H1 (cell line): Measurements from ENCODE around the gene ADGRB3. TPM values are rescaled to one million over a fixed set of nuclear protein-coding genes. Genes with fewer than 3 reads are reported as not detected.

ENCODE experiments used
- CTCF ChIA-PET: fragments of 300-600 bp; sonication (Branson Sonifier 250); formaldehyde crosslinking; loops from one replicate; lab custom pipeline; 2021; ENCODE audit not compliant: partially characterized antibody; lab: Charles Lee
- POLR2A ChIA-PET: fragments of 300-600 bp; sonication (Branson Sonifier 250); formaldehyde crosslinking; loops from one replicate; lab custom pipeline; 2021; ENCODE audit warnings: inconsistent platforms; ENCODE audit not compliant: partially characterized antibody; lab: Charles Lee
- DNase-seq, 2 experiments: peaks; one replicate each; pipeline versions ENCODE4 v3.0.0 to v3.0.0-alpha.2; 2010 to 2022; ENCODE audit warnings: low spot score in 2 of 2, low read depth in 1 of 2, mixed read lengths in 1 of 2
- FAIRE-seq: peaks from 2 replicates; lab custom pipeline; 2011; peaks lifted over from hg19 to GRCh38; lab: Jason Lieb, UNC
- H2AFZ ChIP-seq: 2 replicates; pipeline ENCODE4 v1.8.1; 2012; ENCODE audit warnings: low read length, inconsistent platforms
- H2AK5ac ChIP-seq: 2 replicates; pipeline ENCODE4 v1.6.1; 2013; ENCODE audit warnings: low read depth, low read length
- H2BK120ac ChIP-seq: replicated peaks from 2 replicates; pipeline ENCODE3; 2013; ENCODE audit warnings: low read depth, low read length, inconsistent platforms
- H2BK12ac ChIP-seq: 2 replicates; pipeline ENCODE4 v1.6.1; 2013; ENCODE audit warnings: low read depth, low read length
- H2BK15ac ChIP-seq: 2 replicates; pipeline ENCODE4 v1.6.1; 2013; ENCODE audit warnings: low read length
- H2BK20ac ChIP-seq: 2 replicates; pipeline ENCODE4 v1.6.1; 2013; ENCODE audit warnings: low read length
- H2BK5ac ChIP-seq: 2 replicates; pipeline ENCODE4 v1.6.1; 2013; ENCODE audit warnings: low read depth, low read length
- H3K14ac ChIP-seq: 2 replicates; pipeline ENCODE4 v1.6.1; 2013; ENCODE audit warnings: inconsistent platforms; ENCODE audit not compliant: insufficient read length
- H3K18ac ChIP-seq: 2 replicates; pipeline ENCODE4 v1.6.1; 2013; ENCODE audit warnings: low read length; ENCODE audit errors: extremely low read depth
- H3K23ac ChIP-seq: 2 replicates; pipeline ENCODE4 v1.6.1; 2013; ENCODE audit warnings: inconsistent platforms; ENCODE audit not compliant: insufficient read length
- H3K23me2 ChIP-seq: 2 replicates; pipeline ENCODE4 v1.6.1; 2013; ENCODE audit warnings: low read depth, low read length
- H3K27ac ChIP-seq: 2 replicates; pipeline ENCODE4 v1.6.1; 2011; ENCODE audit warnings: low read depth, low read length, inconsistent platforms
- H3K27me3 ChIP-seq, 4 experiments: replicated peaks in 1 of 4; 1 replicate in 1 of 4; 2 replicates in 3 of 4; pipeline versions ENCODE4 v1.6.1 to v1.8.1; 2011 to 2013; ENCODE audit warnings: low read length in 3 of 4, mild to moderate bottlenecking in 3 of 4, inconsistent platforms in 2 of 4, mixed read lengths in 2 of 4, moderate library complexity in 1 of 4; ENCODE audit not compliant: control insufficient read depth in 3 of 4, insufficient read depth in 3 of 4; ENCODE audit errors: extremely low read depth in 1 of 4
- H3K36me3 ChIP-seq, 4 experiments: 2 replicates each; pipeline versions ENCODE4 v1.6.1 to v1.8.1; 2011 to 2013; ENCODE audit warnings: mild to moderate bottlenecking in 4 of 4, low read length in 3 of 4, moderate library complexity in 2 of 4, control low read depth in 1 of 4, inconsistent platforms in 1 of 4; ENCODE audit not compliant: insufficient read depth in 4 of 4, control insufficient read depth in 2 of 4
- H3K4ac ChIP-seq: replicated peaks from 2 replicates; pipeline ENCODE3; 2013; ENCODE audit warnings: low read length, low read depth, mixed read lengths, inconsistent platforms; ENCODE audit not compliant: insufficient read length
- H3K4me1 ChIP-seq, 4 experiments: replicated peaks in 1 of 4; 1 replicate in 1 of 4; 2 replicates in 3 of 4; pipeline versions ENCODE4 v1.6.1 to v1.8.1; 2011 to 2013; ENCODE audit warnings: low read length in 3 of 4, inconsistent platforms in 2 of 4, mixed read lengths in 1 of 4; ENCODE audit not compliant: insufficient read depth in 4 of 4, control insufficient read depth in 3 of 4
- H3K4me2 ChIP-seq, 2 experiments: 2 replicates each; pipeline versions ENCODE4 v1.6.1 to v1.8.1; 2011 to 2013; ENCODE audit warnings: low read depth in 2 of 2, low read length in 2 of 2, control low read depth in 1 of 2, inconsistent platforms in 1 of 2, mild to moderate bottlenecking in 1 of 2; ENCODE audit not compliant: insufficient read depth in 1 of 2
- H3K4me3 ChIP-seq, 4 experiments: fragments of 200-600, 300-600 bp in 1 of 4; sonication (generic), shearing (Covaris generic), sonication (Bioruptor Twin) in 1 of 4; 2 replicates each; pipeline versions ENCODE4 v1.5.1 to v1.8.1; 2011 to 2016; ENCODE audit warnings: low read length in 4 of 4, low read depth in 3 of 4, control low read depth in 2 of 4, inconsistent platforms in 2 of 4, mild to moderate bottlenecking in 2 of 4, mixed read lengths in 1 of 4, moderate library complexity in 1 of 4; ENCODE audit not compliant: insufficient read depth in 2 of 4; ENCODE audit errors: extremely low read depth in 1 of 4
- H3K56ac ChIP-seq: replicated peaks from 2 replicates; pipeline ENCODE3; 2013; ENCODE audit warnings: low read depth, mild to moderate bottlenecking, mixed read lengths, low read length, inconsistent platforms; ENCODE audit not compliant: insufficient read length
- H3K79me1 ChIP-seq: 2 replicates; pipeline ENCODE4 v1.6.1; 2013; ENCODE audit warnings: low read depth, low read length, control low read depth
- H3K79me2 ChIP-seq, 2 experiments: 2 replicates each; pipeline versions ENCODE4 v1.6.1 to v1.8.1; 2012 to 2013; ENCODE audit warnings: low read length in 2 of 2, mild to moderate bottlenecking in 2 of 2, inconsistent platforms in 1 of 2; ENCODE audit not compliant: insufficient read depth in 2 of 2, control insufficient read depth in 1 of 2
- H3K9ac ChIP-seq, 4 experiments: replicated peaks in 1 of 4; 1 replicate in 1 of 4; 2 replicates in 3 of 4; pipeline versions ENCODE4 v1.6.1 to v1.8.1; 2011 to 2013; ENCODE audit warnings: low read depth in 3 of 4, low read length in 3 of 4, control low read depth in 2 of 4, mild to moderate bottlenecking in 2 of 4, moderate library complexity in 2 of 4, inconsistent platforms in 1 of 4; ENCODE audit errors: extremely low read depth in 1 of 4
- H3K9me3 ChIP-seq, 2 experiments: 2 replicates each; pipeline versions ENCODE4 v1.6.1 to v1.8.1; 2012 to 2013; ENCODE audit warnings: mild to moderate bottlenecking in 2 of 2, moderate library complexity in 2 of 2, control low read depth in 1 of 2, inconsistent platforms in 1 of 2, low read depth in 1 of 2, low read length in 1 of 2, mixed read lengths in 1 of 2; ENCODE audit not compliant: insufficient read depth in 2 of 2
- H4K20me1 ChIP-seq, 2 experiments: replicated peaks in 1 of 2; 2 replicates each; pipeline versions ENCODE3 to v1.8.1; 2011 to 2013; ENCODE audit warnings: inconsistent platforms in 2 of 2, low read length in 2 of 2, mild to moderate bottlenecking in 1 of 2; ENCODE audit not compliant: insufficient read depth in 2 of 2, control insufficient read depth in 1 of 2
- H4K5ac ChIP-seq: 2 replicates; pipeline ENCODE4 v1.6.1; 2013; ENCODE audit warnings: low read length, low read depth, mixed read lengths, inconsistent platforms; ENCODE audit not compliant: insufficient read length
- H4K8ac ChIP-seq: 2 replicates; pipeline ENCODE4 v1.8.0; 2013; ENCODE audit warnings: mild to moderate bottlenecking, moderate library complexity, low read length, inconsistent platforms; ENCODE audit not compliant: insufficient read depth; ENCODE audit errors: extremely low read depth
- H4K91ac ChIP-seq: replicated peaks from 2 replicates; pipeline ENCODE3; 2013; ENCODE audit warnings: low read length, mixed read lengths, inconsistent platforms; ENCODE audit not compliant: insufficient read length
- ASH2L ChIP-seq: fragments of 200-600, 300-600 bp; sonication (generic); IDR thresholded peaks from one replicate; pipeline ENCODE4 v1.7.1; 2017; ENCODE audit warnings: low read length
- CTBP2 ChIP-seq: IDR thresholded peaks from 2 replicates; pipeline ENCODE4 v1.7.0; 2011; ENCODE audit warnings: borderline replicate concordance, mild to moderate bottlenecking, moderate library complexity, mixed read lengths, low read length; ENCODE audit not compliant: insufficient read depth, insufficient read length
- E2F6 ChIP-seq: IDR thresholded peaks from 2 replicates; pipeline ENCODE4 v1.6.1; 2012; ENCODE audit warnings: inconsistent platforms
- HDAC2 ChIP-seq, 2 experiments: fragments of 300-600 bp in 1 of 2; sonication (generic) in 1 of 2; IDR thresholded peaks; 2 replicates each; pipeline ENCODE4 v1.6.1; 2011 to 2012; ENCODE audit warnings: low read depth in 2 of 2, low read length in 2 of 2, mild to moderate bottlenecking in 2 of 2, moderate library complexity in 2 of 2, borderline replicate concordance in 1 of 2, inconsistent platforms in 1 of 2
- JUND ChIP-seq: IDR thresholded peaks from 2 replicates; pipeline ENCODE4 v1.6.1; 2011; ENCODE audit warnings: mild to moderate bottlenecking, improper control_type of control experiment, low read length
- MAX ChIP-seq: IDR thresholded peaks from 2 replicates; pipeline ENCODE4 v1.6.1; 2012; ENCODE audit warnings: inconsistent platforms
- NRF1 ChIP-seq: IDR thresholded peaks from 2 replicates; pipeline ENCODE4 v1.6.1; 2011; ENCODE audit warnings: mild to moderate bottlenecking, low read depth, low read length, improper control_type of control experiment
- SAP30 ChIP-seq: fragments of 300-600 bp; sonication (generic); IDR thresholded peaks from 2 replicates; pipeline ENCODE4 v1.7.1; 2012; ENCODE audit warnings: low read length, moderate library complexity, mild to moderate bottlenecking, inconsistent platforms; ENCODE audit not compliant: insufficient read depth, insufficient replicate concordance
- SP2 ChIP-seq: IDR thresholded peaks from 2 replicates; pipeline ENCODE4 v1.6.1; 2012; ENCODE audit warnings: mild to moderate bottlenecking, low read length, inconsistent platforms
- SUZ12 ChIP-seq: fragments of 200-600 bp; sonication (generic); IDR thresholded peaks from 2 replicates; pipeline ENCODE4 v1.6.1; 2012; ENCODE audit warnings: mild to moderate bottlenecking, inconsistent platforms, low read length, moderate library complexity, mixed read lengths
- TEAD4 ChIP-seq: IDR thresholded peaks from 2 replicates; pipeline ENCODE4 v1.6.1; 2012; ENCODE audit warnings: low read depth, low read length, inconsistent platforms, mixed read lengths
- WGBS, 2 experiments: shearing (Covaris generic) in 1 of 2; methylation state at CpG; one replicate each; pipeline versions ENCODE4 v1.1.6 to v1.1.7; 2013 to 2015; ENCODE audit warnings: low lambda C conversion rate in 2 of 2, mixed read lengths in 2 of 2, inconsistent platforms in 1 of 2, low coverage in 1 of 2, missing lambda C conversion rate in 1 of 2; ENCODE audit not compliant: insufficient replicate concordance in 2 of 2, insufficient coverage in 1 of 2, insufficient read length in 1 of 2; ENCODE audit errors: extremely low coverage in 1 of 2, missing lambda C conversion rate in 1 of 2; 5-methylcytosine and 5-hydroxymethylcytosine counted together
- polyA plus RNA-seq, 7 experiments: library from polyadenylated mRNA; depleted of rRNA in 3 of 7; stranded (reverse) in 5 of 7; unstranded in 2 of 7; fragments of >200 nt in 5 of 7; fragments of 200-250 nt in 2 of 7; gene quantifications; 1 replicate in 5 of 7; 2 replicates in 1 of 7; 4 replicates in 1 of 7; pipeline versions ENCODE4 v1.2.1 to v1.2.3, GENCODE V29; 2011 to 2013; ENCODE audit warnings: missing spikeins in 2 of 7, mixed read lengths in 2 of 7
- total RNA-seq: library from RNA; stranded (reverse); fragmentation: NEBNext Ultra II Directional; extraction: Animal tissue kit (Norgen Biotek cat#: 25700); gene quantifications from 2 replicates; pipeline ENCODE4 v1.2.1, GENCODE V29; 2021

Gene ADGRB3
- total and polyA plus RNA-seq, 2 of the 8 experiments (the other 6 are each of a cell fraction or from before 2014, with no cell fraction given): 0.35 to 1.2 TPM

DNA sequence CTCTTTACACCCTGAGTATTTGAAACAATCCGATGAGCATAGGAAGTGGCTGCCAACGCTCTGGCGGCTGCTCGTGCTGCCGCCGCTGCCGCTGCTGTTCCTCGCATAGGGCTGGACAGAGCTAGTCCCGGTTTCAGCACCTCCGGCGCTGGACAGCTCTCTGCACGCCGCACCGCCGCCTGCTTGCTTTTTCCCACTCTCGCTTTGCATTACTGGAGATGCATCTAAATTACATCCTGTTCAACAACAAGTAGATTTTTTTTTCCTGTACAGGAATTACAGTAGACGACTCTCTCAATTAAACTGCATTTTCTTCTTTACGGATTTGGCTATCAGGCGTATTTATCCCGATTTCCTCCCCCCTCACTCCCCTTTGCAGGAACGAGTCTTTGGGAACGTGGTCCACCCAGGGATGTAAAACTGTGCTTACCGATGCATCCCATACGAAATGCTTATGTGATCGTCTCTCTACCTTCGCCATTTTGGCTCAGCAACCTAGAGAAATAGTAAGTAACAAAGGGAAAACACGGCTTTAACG, 597.9 kb downstream of the ADGRB3 start:
- no peak overlapping the region for H3K23ac ChIP-seq
- no peaks in the 10 kb centered on the region for H3K9me3 ChIP-seq
- POLR2A ChIA-PET: interaction anchor here (1.3 kb wide), 1 partner anchor 16 kb away, joined by 4 read pairs; no protein-coding TSS in a partner anchor
- no peak overlapping the region for H3K18ac ChIP-seq
- no peaks in the 10 kb centered on the region for H3K4me1 ChIP-seq
- no peaks in the 10 kb centered on the region for H3K23me2 ChIP-seq
- CTCF ChIA-PET: interaction anchor here (1.1 to 1.7 kb wide), 2 partner anchors 13 to 393 kb away, joined by 3 to 4 read pairs; no protein-coding TSS in a partner anchor
- DNase-seq (peak in 1 of 2 experiments; percentile 86), FAIRE-seq (no peak)
- no peak overlapping the region for H2BK20ac ChIP-seq
- H2BK15ac ChIP-seq: no peak overlapping the region
- no peak overlapping the region for H3K14ac ChIP-seq
- no peak overlapping the region for H3K4ac ChIP-seq
- peak overlapping the region in 3 of 4 experiments; percentile 4 to 43 (median 7); a peak in 5 of 8 replicates for H3K4me3 ChIP-seq
- no peaks in the 10 kb centered on the region for H3K27me3 ChIP-seq
- H3K4me2 ChIP-seq: peak overlapping the region; percentile 51 to 57
- H2AK5ac ChIP-seq: no peak overlapping the region
- no peak overlapping the region for H4K5ac ChIP-seq
- H3K27ac ChIP-seq: no peak overlapping the region
- H2AFZ ChIP-seq: no peak overlapping the region
- no peak overlapping the region for H3K56ac ChIP-seq
- 15% methylated on average over 28 of the region's 28 CpGs; no CpG with 5 or more reads in 1 of the 2 experiments for WGBS, 2 experiments
- no peaks in the 10 kb centered on the region for H3K36me3 ChIP-seq
- H3K79me1 ChIP-seq: no peaks in the 10 kb centered on the region
- no peaks in the 10 kb centered on the region for H4K20me1 ChIP-seq
- no peak overlapping the region for H2BK5ac ChIP-seq
- no peak overlapping the region for H3K9ac ChIP-seq
- H3K79me2 ChIP-seq: no peaks in the 10 kb centered on the region
- no peak overlapping the region for H4K8ac ChIP-seq
- no peak overlapping the region for H4K91ac ChIP-seq
- no peak overlapping the region for H2BK12ac ChIP-seq
- no peak overlapping the region for H2BK120ac ChIP-seq
- peak; percentile 31; the same call in 1 of the 2 replicates for TF ChIP-seq JUND
- TF ChIP-seq SP2: no peak
- TF ChIP-seq SAP30: peak; percentile 96
- TF ChIP-seq HDAC2 (IDR thresholded peaks at IDR 0.05; ENCODE audit: borderline replicate concordance in 1 of 2, low read depth in 2 of 2, low read length in 2 of 2): peak; percentile 65 to 98; a peak in 3 of 4 replicates
- no peak for TF ChIP-seq CTBP2
- TF ChIP-seq MAX: peak; percentile 93
- TF ChIP-seq NRF1: no peak
- TF ChIP-seq E2F6: peak; percentile 73
- TF ChIP-seq ASH2L: peak; percentile 32
- TF ChIP-seq TEAD4: 0 out of 2 replicates have a peak, but pooled peaks have one; percentile 3
- no peak for TF ChIP-seq SUZ12
